Astrocyte (in vitro differentiated cells and primary cell): Measurements from ENCODE around the gene CHAF1A.

Source experiments
- EZH2 ChIP-seq: IDR thresholded peaks from 2 replicates; pipeline ENCODE4 v1.6.1; 2012; ENCODE audit warnings: mild to moderate bottlenecking, low read length, inconsistent platforms; ENCODE audit not compliant: insufficient read depth
- TF ChIP-seq, protein P1 (sequence below): IDR thresholded peaks from 2 replicates; pipeline ENCODE4 v1.5.1; 2011; ENCODE audit warnings: low read depth, mild to moderate bottlenecking, inconsistent platforms, low read length, moderate library complexity; ENCODE audit not compliant: insufficient read depth

DNA sequence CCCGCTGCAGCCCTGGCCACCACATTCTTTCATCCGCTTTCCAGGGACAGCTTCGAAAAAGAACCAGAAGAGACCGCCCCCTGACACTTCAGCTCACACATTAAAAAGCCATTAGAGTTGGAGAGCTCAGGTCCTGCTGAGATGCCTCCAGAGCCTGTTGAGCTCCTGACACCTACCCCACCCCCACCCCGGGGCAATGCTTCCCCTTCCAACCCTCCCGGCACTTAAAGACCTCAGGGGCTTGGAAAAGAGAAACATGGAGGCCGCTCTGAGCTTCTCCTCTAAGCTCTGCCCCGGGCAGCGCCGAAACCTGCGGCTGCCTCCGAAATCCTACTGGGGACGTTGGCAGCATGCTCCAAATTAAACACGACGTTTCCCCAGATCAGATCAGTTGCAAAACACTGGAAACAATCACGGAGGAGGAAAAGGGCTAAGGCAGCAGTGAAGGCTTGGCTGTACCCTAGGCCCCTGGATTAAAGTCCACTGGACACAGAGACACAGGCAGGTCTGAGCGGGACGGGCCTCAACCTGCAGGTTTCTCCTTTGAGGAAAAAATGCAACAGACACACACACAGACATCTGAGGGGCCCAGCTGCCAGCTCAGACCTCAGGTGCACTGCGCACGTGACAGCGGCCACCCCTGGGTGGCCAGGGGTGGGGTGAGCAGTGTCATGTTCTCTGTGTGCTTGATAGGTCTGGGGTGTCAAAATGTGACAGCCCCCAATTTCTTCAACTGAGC is 11.7 kb upstream of the CHAF1A start:
- TF ChIP-seq, protein P1, sequence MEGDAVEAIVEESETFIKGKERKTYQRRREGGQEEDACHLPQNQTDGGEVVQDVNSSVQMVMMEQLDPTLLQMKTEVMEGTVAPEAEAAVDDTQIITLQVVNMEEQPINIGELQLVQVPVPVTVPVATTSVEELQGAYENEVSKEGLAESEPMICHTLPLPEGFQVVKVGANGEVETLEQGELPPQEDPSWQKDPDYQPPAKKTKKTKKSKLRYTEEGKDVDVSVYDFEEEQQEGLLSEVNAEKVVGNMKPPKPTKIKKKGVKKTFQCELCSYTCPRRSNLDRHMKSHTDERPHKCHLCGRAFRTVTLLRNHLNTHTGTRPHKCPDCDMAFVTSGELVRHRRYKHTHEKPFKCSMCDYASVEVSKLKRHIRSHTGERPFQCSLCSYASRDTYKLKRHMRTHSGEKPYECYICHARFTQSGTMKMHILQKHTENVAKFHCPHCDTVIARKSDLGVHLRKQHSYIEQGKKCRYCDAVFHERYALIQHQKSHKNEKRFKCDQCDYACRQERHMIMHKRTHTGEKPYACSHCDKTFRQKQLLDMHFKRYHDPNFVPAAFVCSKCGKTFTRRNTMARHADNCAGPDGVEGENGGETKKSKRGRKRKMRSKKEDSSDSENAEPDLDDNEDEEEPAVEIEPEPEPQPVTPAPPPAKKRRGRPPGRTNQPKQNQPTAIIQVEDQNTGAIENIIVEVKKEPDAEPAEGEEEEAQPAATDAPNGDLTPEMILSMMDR, result no peak
- no peak for TF ChIP-seq EZH2
